PC-9 (cell line): ENCODE measurements around the gene IFT22.
"Not testable (repeated sequence)": the region's sequence is repeated elsewhere in the genome, so short reads cannot be mapped to it uniquely, and the experiment has no call there.

Experiments
- EZH2 ChIP-seq: fragments of 200-600 bp; sonication (generic); IDR thresholded peaks from 2 replicates; pipeline ENCODE4 v1.8.0; 2017; ENCODE audit warnings: antibody characterized with exemption, low read depth
- TF ChIP-seq, protein P1 (sequence below): fragments of 200-600 bp; sonication (generic); conservative IDR thresholded peaks from 2 replicates; pipeline ENCODE4 v1.6.1; 2017; ENCODE audit warnings: mixed run types, antibody characterized with exemption, mild to moderate bottlenecking, moderate library complexity

DNA sequence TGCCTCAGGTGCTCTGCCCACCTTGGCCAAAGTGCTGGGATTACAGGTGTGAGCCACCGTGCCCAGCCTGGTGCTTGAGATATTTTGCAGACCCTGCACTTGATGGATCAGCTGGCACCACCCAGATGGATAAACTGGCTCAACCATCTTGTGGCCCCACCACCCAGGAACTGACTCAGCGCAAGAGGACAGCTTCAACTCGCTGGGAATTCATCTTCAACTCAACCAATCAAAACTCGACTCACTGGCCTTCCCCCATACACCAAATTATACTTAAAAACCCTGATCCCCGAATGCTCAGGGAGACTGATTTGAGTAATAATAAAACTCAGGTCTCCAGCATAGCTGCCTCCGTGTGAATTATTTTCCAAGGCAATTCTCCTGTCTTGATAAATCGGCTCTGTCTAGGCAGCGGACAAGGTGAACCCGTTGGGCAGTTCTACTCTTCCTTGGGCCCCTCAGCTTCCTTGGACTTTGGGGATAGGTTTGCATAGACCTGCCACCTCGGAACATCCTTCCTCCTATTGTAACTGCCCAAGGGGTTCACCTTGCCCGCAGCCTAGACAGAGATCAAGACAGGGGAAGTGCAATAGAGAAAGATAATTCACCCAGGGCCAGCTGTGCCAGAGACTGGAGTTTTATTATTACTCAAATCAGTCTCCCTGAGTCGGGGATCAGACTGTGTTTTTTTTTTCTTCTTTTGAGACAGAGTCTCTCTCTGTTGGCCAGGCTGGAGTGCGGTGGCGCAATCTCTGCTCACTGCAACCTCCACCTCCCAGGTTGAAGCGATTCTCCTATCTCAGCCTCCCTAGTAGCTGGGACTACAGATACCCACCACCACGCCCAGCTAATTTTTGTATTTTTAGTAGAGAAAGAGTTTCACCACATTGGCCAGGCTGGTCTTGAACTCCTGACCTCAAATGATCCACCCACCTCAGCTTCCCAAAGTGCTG lies 28.3 kb downstream of the IFT22 start:
- TF ChIP-seq, protein P1, sequence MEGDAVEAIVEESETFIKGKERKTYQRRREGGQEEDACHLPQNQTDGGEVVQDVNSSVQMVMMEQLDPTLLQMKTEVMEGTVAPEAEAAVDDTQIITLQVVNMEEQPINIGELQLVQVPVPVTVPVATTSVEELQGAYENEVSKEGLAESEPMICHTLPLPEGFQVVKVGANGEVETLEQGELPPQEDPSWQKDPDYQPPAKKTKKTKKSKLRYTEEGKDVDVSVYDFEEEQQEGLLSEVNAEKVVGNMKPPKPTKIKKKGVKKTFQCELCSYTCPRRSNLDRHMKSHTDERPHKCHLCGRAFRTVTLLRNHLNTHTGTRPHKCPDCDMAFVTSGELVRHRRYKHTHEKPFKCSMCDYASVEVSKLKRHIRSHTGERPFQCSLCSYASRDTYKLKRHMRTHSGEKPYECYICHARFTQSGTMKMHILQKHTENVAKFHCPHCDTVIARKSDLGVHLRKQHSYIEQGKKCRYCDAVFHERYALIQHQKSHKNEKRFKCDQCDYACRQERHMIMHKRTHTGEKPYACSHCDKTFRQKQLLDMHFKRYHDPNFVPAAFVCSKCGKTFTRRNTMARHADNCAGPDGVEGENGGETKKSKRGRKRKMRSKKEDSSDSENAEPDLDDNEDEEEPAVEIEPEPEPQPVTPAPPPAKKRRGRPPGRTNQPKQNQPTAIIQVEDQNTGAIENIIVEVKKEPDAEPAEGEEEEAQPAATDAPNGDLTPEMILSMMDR, result not testable (repeated sequence)
- TF ChIP-seq EZH2, result not testable (repeated sequence)
